Measurements from ENCODE around the gene ZKSCAN7.
"Not testable (repeated sequence)": the region's sequence is repeated elsewhere in the genome, so short reads cannot be mapped to it uniquely, and the experiment has no call there.

DNA sequence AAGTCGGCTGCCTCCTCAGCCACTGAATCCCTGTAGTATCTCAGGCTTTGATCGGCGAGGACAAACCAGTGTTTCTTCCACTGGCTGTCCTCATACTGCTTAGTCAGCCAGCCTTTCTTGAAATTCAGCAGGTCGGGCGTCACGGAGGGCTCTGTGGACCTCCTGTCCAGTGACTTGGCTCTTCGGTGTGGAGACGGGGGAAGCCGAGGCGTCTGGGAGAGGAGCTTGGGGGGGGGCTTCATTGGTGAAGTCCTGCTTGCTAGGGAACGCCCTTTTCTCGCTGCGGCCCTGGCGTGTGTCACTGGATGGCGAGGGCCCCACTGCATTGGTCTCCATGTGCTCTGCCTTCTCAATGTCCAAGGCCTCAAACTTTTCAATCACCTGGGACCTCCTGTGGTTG is 24.8 kb downstream of the ZKSCAN7 start:
- not testable (repeated sequence) for TF ChIP-seq ZNF10 (tag by site-specific recombination; IDR thresholded peaks at IDR 0.05); CTCF (tag by site-specific recombination; IDR thresholded peaks at IDR 0.05); ZNF121 (tag by site-specific recombination; IDR thresholded peaks at IDR 0.05); SETDB1 (IDR thresholded peaks at IDR 0.05; ENCODE audit: insufficient read length, low read length); YY1 (tag by site-specific recombination; IDR thresholded peaks at IDR 0.05); HOXA7 (CRISPR knock-in tag; IDR thresholded peaks at IDR 0.05; ENCODE audit: borderline replicate concordance); SCRT2 (tag by site-specific recombination; IDR thresholded peaks at IDR 0.05); ZNF221 (tag by site-specific recombination; IDR thresholded peaks at IDR 0.05; ENCODE audit: borderline replicate concordance); ZNF174 (tag by site-specific recombination; IDR thresholded peaks at IDR 0.05)
- TF ChIP-seq, protein P1, sequence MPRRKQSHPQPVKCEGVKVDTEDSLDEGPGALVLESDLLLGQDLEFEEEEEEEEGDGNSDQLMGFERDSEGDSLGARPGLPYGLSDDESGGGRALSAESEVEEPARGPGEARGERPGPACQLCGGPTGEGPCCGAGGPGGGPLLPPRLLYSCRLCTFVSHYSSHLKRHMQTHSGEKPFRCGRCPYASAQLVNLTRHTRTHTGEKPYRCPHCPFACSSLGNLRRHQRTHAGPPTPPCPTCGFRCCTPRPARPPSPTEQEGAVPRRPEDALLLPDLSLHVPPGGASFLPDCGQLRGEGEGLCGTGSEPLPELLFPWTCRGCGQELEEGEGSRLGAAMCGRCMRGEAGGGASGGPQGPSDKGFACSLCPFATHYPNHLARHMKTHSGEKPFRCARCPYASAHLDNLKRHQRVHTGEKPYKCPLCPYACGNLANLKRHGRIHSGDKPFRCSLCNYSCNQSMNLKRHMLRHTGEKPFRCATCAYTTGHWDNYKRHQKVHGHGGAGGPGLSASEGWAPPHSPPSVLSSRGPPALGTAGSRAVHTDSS (tag by site-specific recombination; IDR thresholded peaks at IDR 0.05), result not testable (repeated sequence)

All from HEK293 (cell line).